HEK293T (cell line): ENCODE data around the gene CFAP43.

Source experiments
- ELF4 ChIP-seq: fragments of 450-650 bp; IDR thresholded peaks from 2 replicates; pipeline ENCODE4 v1.6.1; 2017; ENCODE audit warnings: antibody characterized with exemption
- L3MBTL2 ChIP-seq: fragments of 450-650 bp; conservative IDR thresholded peaks from 2 replicates; pipeline ENCODE4 v1.6.1; 2016; ENCODE audit warnings: mild to moderate bottlenecking
- LEF1 ChIP-seq: fragments of 450-650 bp; IDR thresholded peaks from 2 replicates; pipeline ENCODE4 v1.6.1; 2017; ENCODE audit warnings: mild to moderate bottlenecking, borderline replicate concordance
- PKNOX1 ChIP-seq: fragments of 450-650 bp; IDR thresholded peaks from 2 replicates; pipeline ENCODE4 v1.6.1; 2016

- TF ChIP-seq PKNOX1 (no peak), L3MBTL2 (no peak), ELF4 (no peak), LEF1 (no peak)
These were observed 122.1 kb downstream of the CFAP43 start for GRCh38 chr10:104109908-104110662.
